Keratinocyte (primary cell): ENCODE measurements around the gene FBXO27.

Source experiments
- EZH2 ChIP-seq: IDR thresholded peaks from one replicate; pipeline ENCODE4 v1.6.1; 2012; ENCODE audit warnings: inconsistent platforms, mild to moderate bottlenecking, low read length, moderate library complexity
- TF ChIP-seq, protein P1 (sequence below), 3 experiments: IDR thresholded peaks in 1 of 3; conservative IDR thresholded peaks in 1 of 3; optimal IDR thresholded peaks in 1 of 3; 2 replicates in 2 of 3; 3 replicates in 1 of 3; pipeline versions ENCODE3 to v1.5.1; 2011; ENCODE audit warnings: low read length in 3 of 3, mild to moderate bottlenecking in 3 of 3, moderate library complexity in 2 of 3, control low read depth in 1 of 3, inconsistent platforms in 1 of 3; ENCODE audit not compliant: insufficient read depth in 2 of 3; ENCODE audit errors: extremely low read depth in 1 of 3

DNA sequence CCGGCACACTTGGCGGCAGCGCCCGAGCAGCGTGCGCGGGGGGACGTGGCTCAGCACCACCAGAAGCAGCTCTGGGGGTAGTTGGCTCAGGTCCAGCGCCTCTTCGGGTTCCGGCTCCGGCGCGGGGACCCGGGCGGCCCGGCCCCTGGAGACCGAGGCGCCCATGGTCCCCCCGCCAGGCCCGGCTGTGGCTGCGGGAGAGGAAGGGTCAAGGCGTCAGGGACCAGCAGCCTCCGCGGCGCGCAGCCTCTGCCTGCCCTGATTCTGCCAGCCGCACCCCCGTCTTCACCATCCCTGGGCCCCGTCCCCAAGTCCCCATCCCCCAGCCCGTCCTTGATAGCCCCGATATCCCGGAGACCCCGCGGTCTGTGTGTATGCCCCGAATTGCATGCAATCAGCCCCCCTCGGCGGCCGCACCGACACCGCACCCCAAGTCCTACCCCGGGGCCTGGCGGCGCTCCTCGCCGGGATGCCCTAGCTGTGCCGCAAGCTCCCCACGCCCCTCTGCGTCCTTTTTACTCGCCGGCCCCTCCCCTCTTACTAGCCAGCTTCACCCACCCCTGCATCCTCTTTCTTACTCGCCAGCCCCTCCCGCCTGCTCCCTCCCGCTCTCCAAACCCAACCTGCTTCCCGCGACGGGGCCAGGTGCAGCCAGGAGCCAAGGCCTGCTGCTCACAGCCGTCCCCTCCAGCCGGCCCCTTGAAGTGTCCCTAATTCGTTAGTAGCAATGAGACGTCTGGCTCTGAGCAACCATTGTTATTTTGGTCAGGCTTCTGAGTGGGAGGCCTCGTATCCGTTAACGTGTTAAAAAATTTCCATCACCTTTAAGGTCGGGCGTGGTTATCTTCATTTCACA is at the start of gene FBXO27:
- TF ChIP-seq, protein P1, sequence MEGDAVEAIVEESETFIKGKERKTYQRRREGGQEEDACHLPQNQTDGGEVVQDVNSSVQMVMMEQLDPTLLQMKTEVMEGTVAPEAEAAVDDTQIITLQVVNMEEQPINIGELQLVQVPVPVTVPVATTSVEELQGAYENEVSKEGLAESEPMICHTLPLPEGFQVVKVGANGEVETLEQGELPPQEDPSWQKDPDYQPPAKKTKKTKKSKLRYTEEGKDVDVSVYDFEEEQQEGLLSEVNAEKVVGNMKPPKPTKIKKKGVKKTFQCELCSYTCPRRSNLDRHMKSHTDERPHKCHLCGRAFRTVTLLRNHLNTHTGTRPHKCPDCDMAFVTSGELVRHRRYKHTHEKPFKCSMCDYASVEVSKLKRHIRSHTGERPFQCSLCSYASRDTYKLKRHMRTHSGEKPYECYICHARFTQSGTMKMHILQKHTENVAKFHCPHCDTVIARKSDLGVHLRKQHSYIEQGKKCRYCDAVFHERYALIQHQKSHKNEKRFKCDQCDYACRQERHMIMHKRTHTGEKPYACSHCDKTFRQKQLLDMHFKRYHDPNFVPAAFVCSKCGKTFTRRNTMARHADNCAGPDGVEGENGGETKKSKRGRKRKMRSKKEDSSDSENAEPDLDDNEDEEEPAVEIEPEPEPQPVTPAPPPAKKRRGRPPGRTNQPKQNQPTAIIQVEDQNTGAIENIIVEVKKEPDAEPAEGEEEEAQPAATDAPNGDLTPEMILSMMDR (optimal IDR thresholded peaks at IDR 0.05 in 1 of 3, IDR thresholded peaks at IDR 0.05 in 1 of 3, conservative IDR thresholded peaks at IDR 0.05 in 1 of 3; ENCODE audit: extremely low read depth in 1 of 3, insufficient read depth in 2 of 3, low read length in 3 of 3) = no peak
- no peak for TF ChIP-seq EZH2
